ENCODE measurements around the gene TIMM44.

TIMM44 gene

GRCh38 chr19:7981199-7981598 lies 37.7 kb upstream of the TIMM44 start:
- no peak for TF ChIP-seq CTCF (IDR thresholded peaks at IDR 0.05)
- Histone ChIP-seq H3K4me3 (no peak overlapping the region), H3K27ac (no peak overlapping the region)
- no peak for DNase-seq (ENCODE audit: low spot score)

GRCh38 chr19:7980635-7981121 lies 37.2 kb upstream of the TIMM44 start:
- H3K27ac ChIP-seq = no peak overlapping the region
- no peak for DNase-seq (ENCODE audit: low spot score)
- no peak overlapping the region for H3K4me3 ChIP-seq
- no peak for TF ChIP-seq CTCF (IDR thresholded peaks at IDR 0.05)

- no peak for DNase-seq (ENCODE audit: low spot score)
- Histone ChIP-seq H3K27ac (no peak overlapping the region), H3K4me3 (no peak overlapping the region)
- TF ChIP-seq CTCF (IDR thresholded peaks at IDR 0.05) = no peak
Measured at GRCh38 chr19:7980168-7980567, 36.7 kb upstream of the TIMM44 start.

GRCh38 chr19:7979559-7979958 lies 36.1 kb upstream of the TIMM44 start:
- Histone ChIP-seq H3K4me3 (no peak overlapping the region), H3K27ac (no peak overlapping the region)
- DNase-seq (ENCODE audit: low spot score) = no peak
- TF ChIP-seq CTCF (IDR thresholded peaks at IDR 0.05) = no peak

- Histone ChIP-seq H3K4me3 (no peak overlapping the region), H3K27ac (no peak overlapping the region)
- no peak for DNase-seq (ENCODE audit: low spot score)
- TF ChIP-seq CTCF (IDR thresholded peaks at IDR 0.05) = no peak
Measured at GRCh38 chr19:7979011-7979410, 35.5 kb upstream of the TIMM44 start.

GRCh38 chr19:7978179-7978825 lies 34.8 kb upstream of the TIMM44 start:
- DNase-seq (ENCODE audit: low spot score) = no peak
- TF ChIP-seq CTCF (IDR thresholded peaks at IDR 0.05) = no peak
- Histone ChIP-seq H3K4me3 (no peak overlapping the region), H3K27ac (no peak overlapping the region)

- no peak for TF ChIP-seq CTCF (IDR thresholded peaks at IDR 0.05)
- no peak for DNase-seq (ENCODE audit: low spot score)
- H3K4me3 ChIP-seq = no peak overlapping the region
- H3K27ac ChIP-seq = no peak overlapping the region
Measured at GRCh38 chr19:7977723-7978040, 34.2 kb upstream of the TIMM44 start.

Data from coronary artery (tissue), 2 donors.